ENCODE data around the gene OTOF. TPM values are rescaled to one million over a fixed set of nuclear protein-coding genes. Genes with fewer than 3 reads are reported as not detected.

Gene OTOF
- total RNA-seq, 1 donor from 2014 or later, result not detected

DNA sequence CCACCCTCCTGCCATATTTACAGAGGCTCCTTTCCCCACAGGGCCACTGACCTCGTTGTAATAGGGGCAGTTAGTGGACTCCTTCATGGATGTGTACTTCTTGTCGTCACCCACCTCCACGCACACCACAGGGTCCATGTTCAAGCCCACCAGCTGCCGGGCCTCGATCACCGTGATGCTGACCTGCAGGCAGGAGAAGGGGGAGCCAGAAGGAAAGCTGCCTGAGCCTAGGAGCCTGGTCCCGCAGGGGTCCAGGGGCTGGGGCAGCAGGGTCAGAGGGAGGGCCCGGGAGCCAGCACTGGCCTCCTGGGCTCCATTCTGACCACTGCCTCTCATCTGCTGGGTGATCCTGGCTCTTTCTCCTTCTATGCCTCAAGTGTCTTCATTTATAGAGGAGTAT is 17.0 kb upstream of the OTOF start:
- CTCF ChIA-PET, result no interaction called here

DNA sequence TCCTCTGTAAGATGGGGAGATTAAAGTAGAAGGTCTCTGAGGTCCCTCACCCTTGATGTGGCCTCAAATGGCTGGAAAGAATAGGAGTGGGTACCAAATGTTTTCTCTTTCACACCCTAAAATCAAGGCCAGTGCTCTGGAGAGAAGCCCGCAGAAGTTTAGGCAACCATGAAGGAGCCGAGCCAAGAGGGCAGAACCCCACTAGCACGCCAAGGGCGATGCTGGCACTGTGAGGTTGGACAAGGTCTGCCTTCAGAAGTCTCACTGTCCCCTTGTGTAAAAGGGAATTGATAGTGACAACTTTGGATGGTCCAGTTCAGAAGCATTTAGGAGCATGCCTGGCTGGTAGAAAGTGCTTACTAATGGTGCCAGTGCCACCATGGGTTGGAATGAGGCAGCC is 16.3 kb upstream of the OTOF start:
- no peaks in the 10 kb centered on the region for H3K36me3 Mint-ChIP-seq (ENCODE audit: low read depth)
- TF ChIP-seq, protein P1, sequence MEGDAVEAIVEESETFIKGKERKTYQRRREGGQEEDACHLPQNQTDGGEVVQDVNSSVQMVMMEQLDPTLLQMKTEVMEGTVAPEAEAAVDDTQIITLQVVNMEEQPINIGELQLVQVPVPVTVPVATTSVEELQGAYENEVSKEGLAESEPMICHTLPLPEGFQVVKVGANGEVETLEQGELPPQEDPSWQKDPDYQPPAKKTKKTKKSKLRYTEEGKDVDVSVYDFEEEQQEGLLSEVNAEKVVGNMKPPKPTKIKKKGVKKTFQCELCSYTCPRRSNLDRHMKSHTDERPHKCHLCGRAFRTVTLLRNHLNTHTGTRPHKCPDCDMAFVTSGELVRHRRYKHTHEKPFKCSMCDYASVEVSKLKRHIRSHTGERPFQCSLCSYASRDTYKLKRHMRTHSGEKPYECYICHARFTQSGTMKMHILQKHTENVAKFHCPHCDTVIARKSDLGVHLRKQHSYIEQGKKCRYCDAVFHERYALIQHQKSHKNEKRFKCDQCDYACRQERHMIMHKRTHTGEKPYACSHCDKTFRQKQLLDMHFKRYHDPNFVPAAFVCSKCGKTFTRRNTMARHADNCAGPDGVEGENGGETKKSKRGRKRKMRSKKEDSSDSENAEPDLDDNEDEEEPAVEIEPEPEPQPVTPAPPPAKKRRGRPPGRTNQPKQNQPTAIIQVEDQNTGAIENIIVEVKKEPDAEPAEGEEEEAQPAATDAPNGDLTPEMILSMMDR (IDR thresholded peaks at IDR 0.05), result no peak
- ChIA-PET POLR2A (no interaction called here), CTCF (no interaction called here)
- H3K27ac Mint-ChIP-seq, result no peak overlapping the region
- H3K4me3 Mint-ChIP-seq, result no peak overlapping the region
- ATAC-seq (ENCODE audit: low read depth), result no peak
- intact Hi-C loops (cut with micrococcal nuclease), result no loop called here
- H3K4me1 Mint-ChIP-seq, result no peaks in the 10 kb centered on the region
- no peak for DNase-seq
- H3K27me3 Mint-ChIP-seq, result peaks cover 5% of the 10 kb centered on the region
- no peaks in the 10 kb centered on the region for H3K9me3 Mint-ChIP-seq

More for the DNA sequence above, 17.0 kb upstream of the OTOF start:
- no peak overlapping the region for H3K4me3 Mint-ChIP-seq
- H3K4me1 Mint-ChIP-seq, result no peaks in the 10 kb centered on the region
- ATAC-seq (ENCODE audit: low read depth), result no peak
- intact Hi-C loops (cut with micrococcal nuclease), result no loop called here
- TF ChIP-seq, protein P1 (IDR thresholded peaks at IDR 0.05), result no peak
- POLR2A ChIA-PET, result no interaction called here
- no peak overlapping the region for H3K27ac Mint-ChIP-seq
- no peak for DNase-seq
- no peaks in the 10 kb centered on the region for H3K9me3 Mint-ChIP-seq
- peaks cover 5% of the 10 kb centered on the region for H3K27me3 Mint-ChIP-seq
- H3K36me3 Mint-ChIP-seq (ENCODE audit: low read depth), result no peaks in the 10 kb centered on the region

DNA sequence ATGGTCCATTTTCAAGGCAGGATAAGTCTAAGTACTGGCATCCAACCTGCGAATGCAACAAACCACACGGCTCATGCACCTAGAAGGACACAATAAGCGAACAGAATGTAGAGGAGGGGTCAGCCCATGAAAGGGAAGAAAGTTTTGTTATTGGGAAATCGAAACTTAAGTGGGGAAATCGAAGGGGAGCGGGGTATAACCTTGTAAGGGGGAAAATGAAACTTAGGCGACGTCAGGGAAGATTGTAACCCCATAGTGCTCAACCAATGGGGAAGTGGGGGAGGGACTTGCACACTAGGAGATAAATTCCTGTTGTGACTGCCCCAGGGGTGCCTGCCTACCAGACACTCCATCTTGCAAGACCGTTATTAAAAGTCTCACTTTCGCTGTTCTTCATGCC is 15.6 kb upstream of the OTOF start:
- H3K27me3 Mint-ChIP-seq, result peaks cover 5% of the 10 kb centered on the region
- H3K9me3 Mint-ChIP-seq, result no peaks in the 10 kb centered on the region
- CTCF ChIA-PET, result no interaction called here
- H3K36me3 Mint-ChIP-seq (ENCODE audit: low read depth), result no peaks in the 10 kb centered on the region
- ATAC-seq (ENCODE audit: low read depth) (no peak), DNase-seq (no peak)
- H3K4me1 Mint-ChIP-seq, result no peaks in the 10 kb centered on the region
- no peak overlapping the region for H3K4me3 Mint-ChIP-seq
- intact Hi-C loops (cut with micrococcal nuclease), result no loop called here
- TF ChIP-seq, protein P1 (IDR thresholded peaks at IDR 0.05), result no peak
- POLR2A ChIA-PET, result no interaction called here
- H3K27ac Mint-ChIP-seq, result no peak overlapping the region

DNA sequence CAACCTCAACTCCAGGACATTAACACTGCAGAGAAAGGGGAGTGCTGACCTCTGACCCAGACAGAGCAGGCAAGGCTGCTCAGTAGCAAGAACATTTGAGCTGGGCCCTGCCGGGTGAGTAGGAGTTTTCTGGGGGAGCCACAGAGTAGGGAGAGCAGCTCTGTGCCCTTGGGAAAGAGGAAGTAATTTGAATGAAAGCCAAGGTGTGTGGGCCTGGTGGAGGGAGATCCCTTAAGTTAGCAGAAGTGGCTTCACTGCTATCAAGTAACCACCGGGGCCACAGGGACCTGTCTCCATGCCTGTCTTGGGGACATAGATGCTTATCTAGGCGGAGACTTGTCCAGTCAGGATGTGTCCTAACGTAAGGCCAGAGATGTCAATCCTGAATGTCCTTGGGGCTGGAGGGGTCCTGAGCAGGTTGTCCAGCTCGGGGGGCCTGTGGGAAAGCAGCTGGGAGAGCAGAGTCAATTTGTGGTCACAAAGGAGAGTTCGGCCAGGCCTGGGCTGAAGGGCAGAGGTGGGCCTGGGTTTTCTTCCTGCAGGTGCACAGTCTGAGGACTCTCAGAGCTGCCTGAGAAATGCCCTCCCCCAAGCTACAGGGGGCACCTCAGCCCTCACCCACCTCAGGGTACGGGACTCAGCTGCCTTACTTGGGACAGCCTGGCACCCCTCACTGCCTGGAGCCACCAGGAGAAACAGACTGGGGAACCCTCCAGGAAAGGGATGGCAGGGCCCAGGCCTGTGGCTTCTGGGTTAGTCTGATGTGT is 15.0 kb upstream of the OTOF start:
- Mint-ChIP-seq H3K27me3 (peaks cover 4% of the 10 kb centered on the region), H3K27ac (no peak overlapping the region), H3K36me3 (ENCODE audit: low read depth) (no peaks in the 10 kb centered on the region), H3K4me3 (no peak overlapping the region), H3K4me1 (no peaks in the 10 kb centered on the region), H3K9me3 (no peaks in the 10 kb centered on the region)
- ATAC-seq (ENCODE audit: low read depth) (no peak), DNase-seq (no peak)
- POLR2A ChIA-PET, result no interaction called here
- CTCF ChIA-PET, result no interaction called here
- TF ChIP-seq, protein P1 (IDR thresholded peaks at IDR 0.05), result no peak
- intact Hi-C loops (cut with micrococcal nuclease), result no loop called here

DNA sequence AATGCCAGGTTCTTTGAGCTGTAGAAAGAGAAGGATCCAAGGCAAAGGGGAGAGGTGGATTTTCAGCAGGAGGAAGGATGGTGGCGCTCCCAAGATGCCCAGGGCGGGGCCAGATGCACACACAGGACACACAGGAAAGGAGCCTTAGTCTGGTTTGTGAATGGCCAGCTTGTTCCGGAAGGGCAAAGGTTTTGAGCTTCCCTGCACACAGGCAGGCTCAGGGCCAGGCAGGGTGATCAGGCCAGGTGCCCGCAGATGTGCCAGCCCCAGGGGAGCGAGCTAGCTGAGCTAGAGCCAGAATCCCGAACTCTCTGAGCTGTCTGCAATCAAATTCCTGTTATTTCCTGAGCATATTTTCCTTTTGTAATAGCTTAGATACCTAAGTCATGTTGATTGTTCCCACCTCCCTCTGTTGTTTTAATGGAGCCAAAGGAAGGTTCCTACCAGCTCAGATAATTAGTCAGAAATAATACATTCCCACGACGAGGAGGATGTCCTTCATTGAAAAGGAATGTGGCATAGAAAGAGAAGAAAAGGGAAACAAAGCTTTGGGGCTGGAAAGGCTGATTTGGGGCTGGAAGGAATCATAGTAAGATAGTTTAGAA is 13.7 kb upstream of the OTOF start:
- no peaks in the 10 kb centered on the region for H3K9me3 Mint-ChIP-seq
- ChIA-PET CTCF (no interaction called here), POLR2A (interaction anchor here (0.5 kb wide), 1 partner anchor 116 kb away, joined by 3 read pairs; no protein-coding TSS in a partner anchor)
- intact Hi-C loops (cut with micrococcal nuclease), result no loop called here
- H3K4me1 Mint-ChIP-seq, result no peaks in the 10 kb centered on the region
- H3K27me3 Mint-ChIP-seq, result no peaks in the 10 kb centered on the region
- H3K4me3 Mint-ChIP-seq, result no peak overlapping the region
- ATAC-seq (ENCODE audit: low read depth) (no peak), DNase-seq (no peak)
- H3K27ac Mint-ChIP-seq, result no peak overlapping the region
- H3K36me3 Mint-ChIP-seq (ENCODE audit: low read depth), result no peaks in the 10 kb centered on the region
- TF ChIP-seq, protein P1 (IDR thresholded peaks at IDR 0.05), result no peak
